NCI-H146 treated with DMSO at 0.1 percent for 48 hours (cell line): ENCODE data around the gene MRS2.
"Not testable (repeated sequence)": the region's sequence is repeated elsewhere in the genome, so short reads cannot be mapped to it uniquely, and the experiment has no call there.

ENCODE experiments used
- DNase-seq: peaks from one replicate; lab custom pipeline; 2025; ENCODE audit not compliant: unreplicated experiment; lab: John Stamatoyannopoulos, UW

Gene MRS2

GRCh38 chr6:24387818-24388217 lies 14.9 kb upstream of the MRS2 start:
- DNase-seq: no peak

GRCh38 chr6:24391208-24391607 lies 11.5 kb upstream of the MRS2 start:
- no peak for DNase-seq

- no peak for DNase-seq
Measured at GRCh38 chr6:24391756-24392405, 10.9 kb upstream of the MRS2 start.

GRCh38 chr6:24394061-24394779 lies 8.5 kb upstream of the MRS2 start:
- no peak for DNase-seq

- DNase-seq: no peak
Measured at GRCh38 chr6:24394780-24395437, 7.8 kb upstream of the MRS2 start.

GRCh38 chr6:24396824-24397223 lies 5.9 kb upstream of the MRS2 start:
- DNase-seq: no peak

- no peak for DNase-seq
Measured at GRCh38 chr6:24397631-24398030, 5.1 kb upstream of the MRS2 start.

GRCh38 chr6:24400045-24401039 lies 2.4 kb upstream of the MRS2 start:
- DNase-seq: peak; percentile 16

- no peak for DNase-seq
Measured at GRCh38 chr6:24401458-24401857, 1.3 kb upstream of the MRS2 start.

- no peak for DNase-seq
Measured at GRCh38 chr6:24403501-24403824, 727 bp downstream of the MRS2 start.

- DNase-seq: no peak
Measured at GRCh38 chr6:24405262-24405661, 2.5 kb downstream of the MRS2 start.

- DNase-seq: no peak
Measured at GRCh38 chr6:24408719-24409410, 6.1 kb downstream of the MRS2 start.

GRCh38 chr6:24410622-24411021 lies 7.9 kb downstream of the MRS2 start:
- DNase-seq: no peak

- DNase-seq: no peak
Measured at GRCh38 chr6:24412294-24412693, 9.6 kb downstream of the MRS2 start.

- not testable (repeated sequence) for DNase-seq
Measured at GRCh38 chr6:24414531-24414930, 11.8 kb downstream of the MRS2 start.

GRCh38 chr6:24415753-24416152 lies 13.0 kb downstream of the MRS2 start:
- DNase-seq: no peak

- no peak for DNase-seq
Measured at GRCh38 chr6:24419526-24419925, 16.8 kb downstream of the MRS2 start.

- no peak for DNase-seq
Measured at GRCh38 chr6:24425091-24425490, 22.4 kb downstream of the MRS2 start.

- DNase-seq: no peak
Measured at GRCh38 chr6:24426729-24427446, 24.2 kb downstream of the MRS2 start.

- no peak for DNase-seq
Measured at GRCh38 chr6:24428615-24429014, 25.9 kb downstream of the MRS2 start.
